PC-3 (cell line): Measurements from ENCODE around the gene UPF1. TPM values are rescaled to one million over a fixed set of nuclear protein-coding genes. Genes with fewer than 3 reads are reported as not detected.
"Not testable (repeated sequence)": the region's sequence is repeated elsewhere in the genome, so short reads cannot be mapped to it uniquely, and the experiment has no call there.

ENCODE experiments used
- ATAC-seq: fragments of 200-7000 bp; cut with Tn5 transposase; 2 replicates; pipeline ENCODE4 v1.9.1; 2020; ENCODE audit warnings: mild to moderate bottlenecking, moderate library complexity
- BruUV-seq: library from RNA; stranded (reverse); fragments of 400-500 nt; replicated peaks from 2 replicates; lab custom pipeline; 2021; lab: Mats Ljungman, UMichigan
- CTCF ChIA-PET: fragments of 300-600 bp; sonication (Branson Sonifier 250); formaldehyde crosslinking; loops from one replicate; lab custom pipeline; 2022; ENCODE audit warnings: antibody characterized with exemption; lab: Charles Lee
- POLR2A ChIA-PET: fragments of 300-600 bp; sonication (Branson Sonifier 250); formaldehyde crosslinking; loops from one replicate; lab custom pipeline; 2022; ENCODE audit warnings: antibody characterized with exemption; ENCODE audit not compliant: unreplicated experiment; lab: Charles Lee
- DNase-seq: peaks from one replicate; pipeline ENCODE4 v3.0.0-alpha.2; 2015
- H2AFZ ChIP-seq: fragments of 300-600 bp; sonication (generic); 2 replicates; pipeline ENCODE4 v1.6.0; 2016; ENCODE audit warnings: antibody characterized with exemption, low read length
- H3F3A ChIP-seq: fragments of 300-600 bp; sonication (generic); one replicate; pipeline ENCODE4 v1.6.0; 2017; ENCODE audit warnings: antibody characterized with exemption, low read length, control low read depth, mild to moderate bottlenecking; ENCODE audit not compliant: unreplicated experiment
- H3K27ac ChIP-seq: fragments of 300-600 bp; sonication (generic); 2 replicates; pipeline ENCODE4 v1.5.1; 2016; ENCODE audit warnings: mild to moderate bottlenecking, low read length
- H3K27me3 ChIP-seq: fragments of 300-600 bp; sonication (generic); 2 replicates; pipeline ENCODE4 v1.6.1; 2016; ENCODE audit warnings: low read length, mixed read lengths
- H3K36me3 ChIP-seq: fragments of 300-600 bp; sonication (generic); 2 replicates; pipeline ENCODE4 v1.6.1; 2016; ENCODE audit warnings: low read depth, mixed run types, low read length, mixed read lengths
- H3K4me1 ChIP-seq: fragments of 300-600 bp; sonication (generic); 2 replicates; pipeline ENCODE4 v1.5.1; 2016; ENCODE audit warnings: low read length; ENCODE audit not compliant: insufficient read depth
- H3K4me2 ChIP-seq: fragments of 300-600 bp; sonication (generic); 2 replicates; pipeline ENCODE4 v1.6.0; 2016; ENCODE audit warnings: low read length
- H3K4me3 ChIP-seq: fragments of 300-600 bp; sonication (generic); 2 replicates; pipeline ENCODE4 v1.5.1; 2016; ENCODE audit warnings: mild to moderate bottlenecking, low read length, mixed read lengths
- H3K79me2 ChIP-seq: fragments of 300-600 bp; sonication (generic); 2 replicates; pipeline ENCODE4 v1.6.1; 2017; ENCODE audit warnings: low read length, mixed read lengths
- H3K9ac ChIP-seq: fragments of 300-600 bp; sonication (generic); 2 replicates; pipeline ENCODE4 v1.6.0; 2016; ENCODE audit warnings: mild to moderate bottlenecking, low read length
- H3K9me2 ChIP-seq: fragments of 300-600 bp; sonication (generic); replicated peaks from 2 replicates; pipeline ENCODE4 v1.6.1; 2016; ENCODE audit warnings: mixed run types, low read length, mixed read lengths
- H3K9me3 ChIP-seq: fragments of 300-600 bp; sonication (generic); 2 replicates; pipeline ENCODE4 v1.6.1; 2016; ENCODE audit warnings: low read length, mixed read lengths
- H4K20me1 ChIP-seq: fragments of 300-600 bp; sonication (generic); 2 replicates; pipeline ENCODE4 v1.6.1; 2016; ENCODE audit warnings: low read length, mixed read lengths
- EZH2 ChIP-seq: fragments of 300-600 bp; sonication (generic); IDR thresholded peaks from one replicate; pipeline ENCODE4 v1.6.1; 2017; ENCODE audit warnings: antibody characterized with exemption, mild to moderate bottlenecking, low read length; ENCODE audit not compliant: unreplicated experiment
- EZH2phosphoT487 ChIP-seq: fragments of 300-600 bp; sonication (generic); IDR thresholded peaks from 2 replicates; pipeline ENCODE4 v1.6.1; 2018; ENCODE audit warnings: mild to moderate bottlenecking, antibody characterized with exemption, low read length, borderline replicate concordance
- intact Hi-C: fragments of 100-400 bp; cut with micrococcal nuclease; formaldehyde crosslinking; loops from 2 replicates; pipeline ENCODE4 v1.9.0; 2023
- total RNA-seq: library from RNA; depleted of rRNA; stranded (reverse); fragments of >200 nt; gene quantifications from 2 replicates; pipeline ENCODE4 v1.2.3, GENCODE V29; 2014; rRNA removed
- TF ChIP-seq, protein P1 (sequence below): fragments of 300-600 bp; sonication (generic); conservative IDR thresholded peaks from 2 replicates; pipeline ENCODE4 v1.5.1; 2017; ENCODE audit warnings: antibody characterized with exemption, low read depth, mild to moderate bottlenecking, low read length

Gene UPF1
- total RNA-seq, 1 experiment from 2014 or later, result 97.1 TPM

DNA sequence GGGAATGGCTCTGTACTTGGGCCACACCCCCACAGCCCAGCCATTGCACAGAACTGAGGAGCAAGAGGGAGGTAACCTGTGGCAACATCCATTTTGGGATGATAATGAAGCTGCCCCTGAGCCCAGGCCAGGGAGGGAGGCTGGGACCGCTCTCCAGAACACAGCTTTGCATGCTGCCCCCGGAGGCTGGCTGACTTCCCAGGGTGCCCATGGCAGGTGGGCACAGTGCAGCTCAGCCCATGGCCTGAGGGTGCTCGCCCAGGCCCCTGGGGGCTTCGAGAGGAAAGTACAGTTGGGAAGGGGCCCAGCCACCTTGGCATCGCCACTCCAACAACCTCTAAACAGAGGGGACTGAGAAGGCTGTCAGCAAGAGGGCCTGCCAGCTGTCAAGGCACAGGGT, 81.7 kb downstream of the UPF1 start:
- 0 out of 2 replicates have a peak, but pooled peaks cover 6% of the 10 kb centered on the region for H4K20me1 ChIP-seq
- no TSS peak for BruUV-seq
- H2AFZ ChIP-seq, result no peak overlapping the region
- ATAC-seq (no peak), DNase-seq (no peak)
- H3K27me3 ChIP-seq, result no peaks in the 10 kb centered on the region
- no peaks in the 10 kb centered on the region for H3K9me3 ChIP-seq
- no peak overlapping the region for H3K27ac ChIP-seq
- TF ChIP-seq EZH2 (no peak), EZH2phosphoT487 (no peak)
- TF ChIP-seq, protein P1, sequence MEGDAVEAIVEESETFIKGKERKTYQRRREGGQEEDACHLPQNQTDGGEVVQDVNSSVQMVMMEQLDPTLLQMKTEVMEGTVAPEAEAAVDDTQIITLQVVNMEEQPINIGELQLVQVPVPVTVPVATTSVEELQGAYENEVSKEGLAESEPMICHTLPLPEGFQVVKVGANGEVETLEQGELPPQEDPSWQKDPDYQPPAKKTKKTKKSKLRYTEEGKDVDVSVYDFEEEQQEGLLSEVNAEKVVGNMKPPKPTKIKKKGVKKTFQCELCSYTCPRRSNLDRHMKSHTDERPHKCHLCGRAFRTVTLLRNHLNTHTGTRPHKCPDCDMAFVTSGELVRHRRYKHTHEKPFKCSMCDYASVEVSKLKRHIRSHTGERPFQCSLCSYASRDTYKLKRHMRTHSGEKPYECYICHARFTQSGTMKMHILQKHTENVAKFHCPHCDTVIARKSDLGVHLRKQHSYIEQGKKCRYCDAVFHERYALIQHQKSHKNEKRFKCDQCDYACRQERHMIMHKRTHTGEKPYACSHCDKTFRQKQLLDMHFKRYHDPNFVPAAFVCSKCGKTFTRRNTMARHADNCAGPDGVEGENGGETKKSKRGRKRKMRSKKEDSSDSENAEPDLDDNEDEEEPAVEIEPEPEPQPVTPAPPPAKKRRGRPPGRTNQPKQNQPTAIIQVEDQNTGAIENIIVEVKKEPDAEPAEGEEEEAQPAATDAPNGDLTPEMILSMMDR, result no peak
- no peak overlapping the region for H3K4me2 ChIP-seq
- peaks cover 55% of the 10 kb centered on the region for H3K79me2 ChIP-seq
- no peak overlapping the region for H3K9ac ChIP-seq
- H3K9me2 ChIP-seq, result no peaks in the 10 kb centered on the region
- H3K36me3 ChIP-seq, result peaks cover 18% of the 10 kb centered on the region; the same call in 1 of the 2 replicates
- ChIA-PET CTCF (no interaction called here), POLR2A (no interaction called here)
- peaks cover 11% of the 10 kb centered on the region; the same call in 1 of the 2 replicates for H3K4me1 ChIP-seq
- intact Hi-C loops, result no loop called here
- no peaks in the 10 kb centered on the region for H3F3A ChIP-seq
- no peak overlapping the region for H3K4me3 ChIP-seq

DNA sequence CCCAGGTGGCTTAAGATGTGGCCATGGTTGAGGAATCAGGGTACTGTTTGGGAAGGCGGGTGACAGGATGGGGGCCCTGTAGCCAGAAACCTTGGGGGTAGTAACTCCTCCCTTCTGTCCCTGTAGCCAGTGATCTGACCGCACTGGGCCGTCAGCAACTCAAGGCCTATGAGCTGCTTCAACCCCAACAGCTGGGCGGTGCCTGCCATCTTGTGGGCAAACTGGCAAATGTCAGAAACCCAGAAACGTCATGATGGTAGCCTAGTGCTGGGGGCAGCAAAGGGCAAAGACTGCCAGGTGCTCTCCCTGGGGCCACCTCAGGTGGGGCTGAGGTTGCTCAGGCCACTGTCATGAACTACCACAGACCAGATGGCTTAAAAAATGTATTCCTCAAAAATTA, 83.9 kb downstream of the UPF1 start:
- no peak overlapping the region for H2AFZ ChIP-seq

DNA sequence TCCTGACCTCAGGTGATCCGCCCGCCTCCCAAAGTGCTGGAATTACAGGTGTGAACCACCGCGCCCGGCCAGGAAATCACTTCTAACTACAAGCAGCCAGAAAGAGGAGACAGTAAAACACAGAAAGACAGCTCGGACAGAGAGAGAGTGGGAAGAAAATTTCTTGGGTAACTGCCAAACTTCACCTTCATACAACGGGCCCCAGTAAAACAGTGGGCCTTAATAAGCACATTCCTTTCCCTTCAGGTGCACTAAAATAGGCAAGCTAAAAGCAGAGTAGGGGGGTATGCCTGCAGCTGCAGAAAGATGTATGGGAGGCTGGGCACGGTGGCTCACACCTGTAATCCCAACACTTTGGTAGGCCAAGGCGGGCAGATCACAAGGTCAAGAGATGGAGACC, 85.8 kb downstream of the UPF1 start:
- not testable (repeated sequence) for H4K20me1 ChIP-seq, BruUV-seq
- peak overlapping the region; percentile 92 for H3K4me2 ChIP-seq

More for the DNA sequence above, 83.9 kb downstream of the UPF1 start:
- ChIA-PET CTCF (no interaction called here), POLR2A (no interaction called here)
- Histone ChIP-seq H3K79me2 (peaks cover 73% of the 10 kb centered on the region), H3K4me1 (peaks cover 16% of the 10 kb centered on the region), H3K4me3 (no peak overlapping the region), H4K20me1 (0 out of 2 replicates have a peak, but pooled peaks cover 6% of the 10 kb centered on the region), H3K9me3 (no peaks in the 10 kb centered on the region), H3F3A (no peaks in the 10 kb centered on the region), H3K27me3 (no peaks in the 10 kb centered on the region), H3K4me2 (no peak overlapping the region), H3K9me2 (no peaks in the 10 kb centered on the region), H3K9ac (no peak overlapping the region), H3K36me3 (peaks cover 13% of the 10 kb centered on the region; the same call in 1 of the 2 replicates), H3K27ac (no peak overlapping the region)
- peak; percentile 55 for DNase-seq
- intact Hi-C loops, result no loop called here
- no TSS peak for BruUV-seq
- TF ChIP-seq EZH2phosphoT487, result no peak
- TF ChIP-seq, protein P1, result peak; percentile 64
- ATAC-seq, result no peak

More for the DNA sequence above, 85.8 kb downstream of the UPF1 start:
- peaks cover 83% of the 10 kb centered on the region for H3K79me2 ChIP-seq
- peak overlapping the region; percentile 97 for H3K4me3 ChIP-seq
- H3F3A ChIP-seq, H2AFZ ChIP-seq, H3K27me3 ChIP-seq, intact Hi-C loops, POLR2A ChIA-PET, H3K27ac ChIP-seq, DNase-seq, H3K9me3 ChIP-seq, ATAC-seq, H3K9me2 ChIP-seq: not testable (repeated sequence)
- CTCF ChIA-PET, result interaction anchor here (0.7 to 2.3 kb wide), 2 partner anchors 69 to 70 kb away, joined by 8 to 12 read pairs; no protein-coding TSS in a partner anchor
- peaks cover 16% of the 10 kb centered on the region for H3K4me1 ChIP-seq
- peak overlapping the region; percentile 92; the same call in 1 of the 2 replicates for H3K9ac ChIP-seq
- H3K36me3 ChIP-seq, result peaks cover 22% of the 10 kb centered on the region

Other genes with a start within 250 kb of the UPF1 start
- gene REX1BD, start 243.2 kb upstream of the UPF1 start, total RNA-seq, result 121 and 207 TPM in 2 replicates
- 0.23 and 2.6 TPM in 2 replicates for gene CRLF1, start 225.2 kb upstream of the UPF1 start, total RNA-seq
- 0.17 and 0.44 TPM in 2 replicates for gene TMEM59L, start 219.1 kb upstream of the UPF1 start, total RNA-seq
- 8.4 and 12.7 TPM in 2 replicates for gene KLHL26, start 194.9 kb upstream of the UPF1 start, total RNA-seq
- gene CRTC1, start 148.3 kb upstream of the UPF1 start, total RNA-seq, result 6.7 and 8.5 TPM in 2 replicates
- 0.04 TPM in 1 of 2 replicates, not detected in the other for gene COMP, start 40.7 kb upstream of the UPF1 start, total RNA-seq
- gene CERS1, start 64.2 kb downstream of the UPF1 start, total RNA-seq, result 0.95 and 3.3 TPM in 2 replicates
- 408 and 410 TPM in 2 replicates for gene COPE, start 87.4 kb downstream of the UPF1 start, total RNA-seq
- 120 and 145 TPM in 2 replicates for gene DDX49, start 87.8 kb downstream of the UPF1 start, total RNA-seq
- gene HOMER3, start 109.3 kb downstream of the UPF1 start, total RNA-seq, result 118 and 143 TPM in 2 replicates
- gene SUGP2, start 201.6 kb downstream of the UPF1 start, total RNA-seq, result 48.9 and 56.9 TPM in 2 replicates
- gene ARMC6, start 201.6 kb downstream of the UPF1 start, total RNA-seq, result 102 and 114 TPM in 2 replicates
- gene SLC25A42, start 232.0 kb downstream of the UPF1 start, total RNA-seq, result 8.0 and 8.8 TPM in 2 replicates